Right atrium auricular region (tissue), 2 donors: Measurements from ENCODE around the gene FNTB. TPM values are rescaled to one million over a fixed set of nuclear protein-coding genes. Genes with fewer than 3 reads are reported as not detected.

Experiments used
- DNase-seq: peaks from one replicate; pipeline ENCODE4 v3.0.0-alpha.2; 2019; ENCODE audit warnings: low spot score
- H3K27ac ChIP-seq, 2 donors: fragments of 200-600 bp; sonication (generic); 1 replicate in 1 of 2; 2 replicates in 1 of 2; pipeline ENCODE4 v1.5.1; 2016 to 2019
- H3K27me3 ChIP-seq, 2 donors: fragments of 200-600 bp; sonication (generic); one replicate each; pipeline versions ENCODE4 v1.5.1 to v1.6.0; 2017 to 2019
- H3K36me3 ChIP-seq: fragments of 200-600 bp; sonication (generic); one replicate; pipeline ENCODE4 v1.5.1; 2016
- H3K4me1 ChIP-seq, 2 donors: fragments of 200-600 bp; sonication (generic); one replicate each; pipeline versions ENCODE4 v1.5.1 to v1.6.0; 2017 to 2019
- H3K4me3 ChIP-seq, 2 donors: fragments of 200-600 bp; sonication (generic); 1 replicate in 1 of 2; 2 replicates in 1 of 2; pipeline ENCODE4 v1.5.1; 2017 to 2019; ENCODE audit warnings: mild to moderate bottlenecking in 1 of 2, moderate library complexity in 1 of 2
- H3K9me3 ChIP-seq, 2 donors: fragments of 200-600 bp; sonication (generic); one replicate each; pipeline ENCODE4 v1.5.1; 2019
- CTCF ChIP-seq, 2 donors: fragments of 200-600 bp; sonication (generic); IDR thresholded peaks; one replicate each; pipeline ENCODE4 v1.5.1; 2019; ENCODE audit warnings: antibody characterized with exemption in 2 of 2
- total RNA-seq, 2 donors: library from RNA; depleted of rRNA; stranded (reverse); fragments of >200 nt; gene quantifications; one replicate each; pipeline ENCODE4 v1.1.0, GENCODE V29; 2016

FNTB gene
- total RNA-seq, 2 donors from 2014 or later: 11.2 to 14.2 TPM

- no peak overlapping the region for H3K4me3 ChIP-seq
- H3K36me3 ChIP-seq: no peaks in the 10 kb centered on the region
- H3K27me3 ChIP-seq: no peaks in the 10 kb centered on the region
- no peak for TF ChIP-seq CTCF (IDR thresholded peaks at IDR 0.05)
- no peak overlapping the region for H3K27ac ChIP-seq
- no peaks in the 10 kb centered on the region for H3K9me3 ChIP-seq
- peaks cover 0 to 18% of the 10 kb centered on the region in 2 donors for H3K4me1 ChIP-seq
- no peak for DNase-seq
Measured at GRCh38 chr14:64990296-64990695, 3.6 kb downstream of the FNTB start.

GRCh38 chr14:64990939-64991338, 4.2 kb downstream of the FNTB start:
- TF ChIP-seq CTCF (IDR thresholded peaks at IDR 0.05): no peak
- Histone ChIP-seq H3K9me3 (no peaks in the 10 kb centered on the region), H3K27me3 (no peaks in the 10 kb centered on the region), H3K4me1 (peaks cover 0 to 18% of the 10 kb centered on the region in 2 donors), H3K27ac (no peak overlapping the region), H3K4me3 (no peak overlapping the region), H3K36me3 (no peaks in the 10 kb centered on the region)
- no peak for DNase-seq

GRCh38 chr14:64992328-64992885, 5.7 kb downstream of the FNTB start:
- no peaks in the 10 kb centered on the region for H3K27me3 ChIP-seq
- H3K9me3 ChIP-seq: no peaks in the 10 kb centered on the region
- H3K36me3 ChIP-seq: no peaks in the 10 kb centered on the region
- H3K27ac ChIP-seq: no peak overlapping the region
- no peak overlapping the region for H3K4me3 ChIP-seq
- DNase-seq: no peak
- H3K4me1 ChIP-seq: peaks cover 0 to 11% of the 10 kb centered on the region in 2 donors
- TF ChIP-seq CTCF (IDR thresholded peaks at IDR 0.05): no peak

GRCh38 chr14:64993266-64993930, 6.7 kb downstream of the FNTB start:
- no peak overlapping the region for H3K4me3 ChIP-seq
- no peaks in the 10 kb centered on the region for H3K9me3 ChIP-seq
- H3K4me1 ChIP-seq: peaks cover 0 to 1% of the 10 kb centered on the region in 2 donors
- no peak overlapping the region for H3K27ac ChIP-seq
- no peak for TF ChIP-seq CTCF (IDR thresholded peaks at IDR 0.05)
- H3K36me3 ChIP-seq: no peaks in the 10 kb centered on the region
- no peaks in the 10 kb centered on the region for H3K27me3 ChIP-seq
- DNase-seq: no peak

- no peak overlapping the region for H3K27ac ChIP-seq
- TF ChIP-seq CTCF (IDR thresholded peaks at IDR 0.05): no peak
Measured at GRCh38 chr14:64994540-64994939, 7.8 kb downstream of the FNTB start.

GRCh38 chr14:64995291-64995690, 8.6 kb downstream of the FNTB start:
- TF ChIP-seq CTCF (IDR thresholded peaks at IDR 0.05): no peak
- no peak overlapping the region for H3K4me3 ChIP-seq

More at GRCh38 chr14:64994540-64994939, 7.8 kb downstream of the FNTB start:
- H3K36me3 ChIP-seq: no peaks in the 10 kb centered on the region
- H3K4me3 ChIP-seq: no peak overlapping the region
- no peaks in the 10 kb centered on the region for H3K27me3 ChIP-seq
- no peak for DNase-seq
- H3K9me3 ChIP-seq: no peaks in the 10 kb centered on the region
- no peaks in the 10 kb centered on the region for H3K4me1 ChIP-seq

More at GRCh38 chr14:64995291-64995690, 8.6 kb downstream of the FNTB start:
- DNase-seq: no peak
- Histone ChIP-seq H3K4me1 (no peaks in the 10 kb centered on the region), H3K27ac (no peak overlapping the region), H3K36me3 (no peaks in the 10 kb centered on the region), H3K9me3 (no peaks in the 10 kb centered on the region), H3K27me3 (no peaks in the 10 kb centered on the region)
